B cell (primary cell): ENCODE results near the gene NUDT14. TPM values are rescaled to one million over a fixed set of nuclear protein-coding genes. Genes with fewer than 3 reads are reported as not detected.

Experiments
- ATAC-seq: fragments of 200-7000 bp; cut with Tn5 transposase; one replicate; pipeline ENCODE4 v1.10.0; 2021; ENCODE audit warnings: low read depth, mild to moderate bottlenecking, moderate number of reproducible peaks, moderate library complexity
- CTCF ChIA-PET: fragments of 350-600 bp; sonication (Branson Sonifier 250); formaldehyde crosslinking; loops from one replicate; lab custom pipeline; 2021; ENCODE audit warnings: antibody characterized with exemption, inconsistent platforms; lab: Charles Lee
- POLR2A ChIA-PET: fragments of 350-600 bp; sonication (Branson Sonifier 250); formaldehyde crosslinking; loops from one replicate; lab custom pipeline; 2021; ENCODE audit warnings: antibody characterized with exemption; lab: Charles Lee
- DNase-seq: peaks from one replicate; pipeline ENCODE4 v3.0.0; 2013
- H2AFZ ChIP-seq: 2 replicates; pipeline ENCODE4 v1.6.1; 2012; ENCODE audit warnings: mild to moderate bottlenecking, low read depth, low read length; ENCODE audit not compliant: insufficient read depth, poor library complexity, severe bottlenecking
- H3K27ac ChIP-seq, 2 donors: 1 replicate in 1 of 2; 2 replicates in 1 of 2; pipeline ENCODE4 v1.5.1; 2012 to 2013; ENCODE audit warnings: low read length in 2 of 2, mild to moderate bottlenecking in 2 of 2, moderate library complexity in 1 of 2
- H3K27me3 ChIP-seq, 4 experiments: fragments of 200-600 bp in 1 of 4; sonication (generic) in 1 of 4; replicated peaks in 1 of 4; 1 replicate in 2 of 4; 2 replicates in 2 of 4; pipeline versions ENCODE4 v1.6.1 to v1.7.0; 2013 to 2016; ENCODE audit warnings: low read length in 3 of 4, mild to moderate bottlenecking in 2 of 4, mixed read lengths in 1 of 4, moderate library complexity in 1 of 4; ENCODE audit not compliant: insufficient read depth in 4 of 4, control insufficient read depth in 3 of 4; ENCODE audit errors: control extremely low read depth in 1 of 4
- H3K36me3 ChIP-seq, 2 experiments: replicated peaks in 1 of 2; 1 replicate in 1 of 2; 2 replicates in 1 of 2; pipeline versions ENCODE4 v1.6.1 to v1.7.1; 2013; ENCODE audit warnings: low read length in 1 of 2; ENCODE audit not compliant: insufficient read depth in 2 of 2, control insufficient read depth in 1 of 2; ENCODE audit errors: control extremely low read depth in 1 of 2, extremely low read depth in 1 of 2
- H3K4me1 ChIP-seq, 2 donors: fragments of 200-600 bp in 1 of 2; sonication (generic) in 1 of 2; 1 replicate in 1 of 2; 2 replicates in 1 of 2; pipeline versions ENCODE4 v1.5.1 to v1.6.1; 2013 to 2017; ENCODE audit warnings: low read length in 2 of 2; ENCODE audit not compliant: control insufficient read depth in 2 of 2, insufficient read depth in 2 of 2
- H3K4me2 ChIP-seq: replicated peaks from 2 replicates; pipeline ENCODE3; 2012; ENCODE audit warnings: mild to moderate bottlenecking, low read depth, low read length; ENCODE audit not compliant: poor library complexity, severe bottlenecking
- H3K4me3 ChIP-seq, 5 experiments: fragments of 200-600 bp in 1 of 5; sonication (generic) in 1 of 5; 1 replicate in 3 of 5; 2 replicates in 2 of 5; pipeline versions ENCODE4 v1.5.1 to v1.7.0; 2011 to 2016; ENCODE audit warnings: low read length in 4 of 5, mild to moderate bottlenecking in 4 of 5, low read depth in 2 of 5, control low read depth in 1 of 5, moderate library complexity in 1 of 5; ENCODE audit not compliant: insufficient read depth in 1 of 5; ENCODE audit errors: control extremely low read depth in 1 of 5, extremely low read depth in 1 of 5
- H3K79me2 ChIP-seq: fragments of 200-600 bp; sonication (generic); one replicate; pipeline ENCODE4 v1.6.0; 2016; ENCODE audit warnings: low read length; ENCODE audit not compliant: control insufficient read depth, insufficient read depth
- H3K9ac ChIP-seq: fragments of 200-600 bp; sonication (generic); 2 replicates; pipeline ENCODE4 v1.6.1; 2017; ENCODE audit warnings: mild to moderate bottlenecking, low read length, moderate library complexity
- H3K9me3 ChIP-seq, 3 donors: one replicate each; pipeline versions ENCODE4 v1.6.1 to v1.7.1; 2013; ENCODE audit warnings: low read length in 2 of 3; ENCODE audit not compliant: control insufficient read depth in 2 of 3, insufficient read depth in 1 of 3; ENCODE audit errors: control extremely low read depth in 1 of 3
- H4K20me1 ChIP-seq: 2 replicates; pipeline ENCODE4 v1.6.0; 2012; ENCODE audit warnings: mild to moderate bottlenecking, low read length; ENCODE audit not compliant: insufficient read depth, control insufficient read depth, poor library complexity, severe bottlenecking
- H3K27ac Mint-ChIP-seq: one replicate; pipeline ENCODE4 v1.8.0; 2021; ENCODE audit warnings: mixed read lengths
- H3K27me3 Mint-ChIP-seq: one replicate; pipeline ENCODE4 v1.8.0; 2021; ENCODE audit warnings: mixed read lengths
- H3K4me1 Mint-ChIP-seq: one replicate; pipeline ENCODE4 v1.8.0; 2021; ENCODE audit warnings: mixed read lengths
- H3K4me3 Mint-ChIP-seq: one replicate; pipeline ENCODE4 v1.8.0; 2021; ENCODE audit warnings: mixed read lengths
- H3K9me3 Mint-ChIP-seq: one replicate; pipeline ENCODE4 v1.8.0; 2022; ENCODE audit warnings: mixed read lengths; ENCODE audit not compliant: insufficient read depth
- EZH2 ChIP-seq: IDR thresholded peaks from 2 replicates; pipeline ENCODE4 v1.6.1; 2012; ENCODE audit warnings: borderline replicate concordance, low read depth, mild to moderate bottlenecking, moderate library complexity, low read length; ENCODE audit not compliant: insufficient read depth, poor library complexity, severe bottlenecking
- WGBS: methylation state at CpG from one replicate; pipeline ENCODE4 v1.1.5; 2013; ENCODE audit warnings: missing lambda C conversion rate; ENCODE audit not compliant: insufficient coverage; 5-methylcytosine and 5-hydroxymethylcytosine counted together
- intact Hi-C: fragments of 100-400 bp; cut with micrococcal nuclease; formaldehyde crosslinking; loops from one replicate; pipeline ENCODE4 v1.10.0; 2022
- polyA plus RNA-seq: library from polyadenylated mRNA; depleted of rRNA; stranded (reverse); fragments of >200 nt; gene quantifications from 2 replicates; pipeline ENCODE4 v1.2.3, GENCODE V29; 2012
- total RNA-seq, 2 donors: library from RNA; stranded (reverse); fragments of 120-200 nt in 1 of 2; gene quantifications; 1 replicate in 1 of 2; 2 replicates in 1 of 2; pipeline versions ENCODE4 v1.2.3 to v1.2.4, GENCODE V29; 2013 to 2022
- TF ChIP-seq, protein P1 (sequence below): fragments of 200-600 bp; IDR thresholded peaks from one replicate; pipeline ENCODE4 v1.8.0; 2022; ENCODE audit warnings: antibody characterized with exemption, mild to moderate bottlenecking

The NUDT14 gene
- total and polyA plus RNA-seq, 2 donors (not counting 1 experiment from before 2014, with no cell fraction given): 17.4 to 31.6 TPM

DNA sequence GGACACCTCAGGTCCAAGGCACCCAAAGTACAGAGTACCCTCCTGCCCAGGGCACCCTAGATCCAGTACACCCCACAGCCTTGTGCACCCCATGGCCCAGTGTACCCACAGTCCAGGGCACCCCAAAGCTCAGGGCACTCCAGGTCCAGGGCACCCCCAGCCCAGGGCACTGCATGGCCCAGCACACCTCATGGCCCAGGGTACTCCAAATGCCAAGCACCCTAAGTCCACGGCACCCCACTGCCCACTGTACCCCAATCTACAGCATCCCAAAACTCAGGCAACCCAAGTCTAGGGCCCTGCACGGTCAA lies 18.5 kb downstream of the NUDT14 start:
- peaks cover 0 to under 1% (median 0%) of the 10 kb centered on the region in 3 donors for H3K9me3 ChIP-seq
- Mint-ChIP-seq H3K4me1 (peaks cover 12% of the 10 kb centered on the region), H3K4me3 (no peak overlapping the region), H3K27me3 (peaks cover 7% of the 10 kb centered on the region), H3K9me3 (no peaks in the 10 kb centered on the region), H3K27ac (no peak overlapping the region)
- H2AFZ ChIP-seq: no peak overlapping the region
- H3K27me3 ChIP-seq: peaks cover 0 to 18% (median 6%) of the 10 kb centered on the region in 4 experiments
- DNase-seq (no peak), ATAC-seq (no peak)
- no peak for TF ChIP-seq EZH2
- TF ChIP-seq, protein P1, sequence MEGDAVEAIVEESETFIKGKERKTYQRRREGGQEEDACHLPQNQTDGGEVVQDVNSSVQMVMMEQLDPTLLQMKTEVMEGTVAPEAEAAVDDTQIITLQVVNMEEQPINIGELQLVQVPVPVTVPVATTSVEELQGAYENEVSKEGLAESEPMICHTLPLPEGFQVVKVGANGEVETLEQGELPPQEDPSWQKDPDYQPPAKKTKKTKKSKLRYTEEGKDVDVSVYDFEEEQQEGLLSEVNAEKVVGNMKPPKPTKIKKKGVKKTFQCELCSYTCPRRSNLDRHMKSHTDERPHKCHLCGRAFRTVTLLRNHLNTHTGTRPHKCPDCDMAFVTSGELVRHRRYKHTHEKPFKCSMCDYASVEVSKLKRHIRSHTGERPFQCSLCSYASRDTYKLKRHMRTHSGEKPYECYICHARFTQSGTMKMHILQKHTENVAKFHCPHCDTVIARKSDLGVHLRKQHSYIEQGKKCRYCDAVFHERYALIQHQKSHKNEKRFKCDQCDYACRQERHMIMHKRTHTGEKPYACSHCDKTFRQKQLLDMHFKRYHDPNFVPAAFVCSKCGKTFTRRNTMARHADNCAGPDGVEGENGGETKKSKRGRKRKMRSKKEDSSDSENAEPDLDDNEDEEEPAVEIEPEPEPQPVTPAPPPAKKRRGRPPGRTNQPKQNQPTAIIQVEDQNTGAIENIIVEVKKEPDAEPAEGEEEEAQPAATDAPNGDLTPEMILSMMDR: no peak
- H3K27ac ChIP-seq: no peak overlapping the region
- H3K36me3 ChIP-seq: no peaks in the 10 kb centered on the region
- peaks cover 4 to 10% of the 10 kb centered on the region in 2 donors for H3K4me1 ChIP-seq
- 97% methylated on average over 2 of the region's 2 CpGs for WGBS
- no peaks in the 10 kb centered on the region for H4K20me1 ChIP-seq
- H3K4me2 ChIP-seq: no peak overlapping the region
- H3K9ac ChIP-seq: no peak overlapping the region
- ChIA-PET CTCF (no interaction called here), POLR2A (no interaction called here)
- no peak overlapping the region for H3K4me3 ChIP-seq
- intact Hi-C loops: no loop called here
- H3K79me2 ChIP-seq: no peaks in the 10 kb centered on the region

DNA sequence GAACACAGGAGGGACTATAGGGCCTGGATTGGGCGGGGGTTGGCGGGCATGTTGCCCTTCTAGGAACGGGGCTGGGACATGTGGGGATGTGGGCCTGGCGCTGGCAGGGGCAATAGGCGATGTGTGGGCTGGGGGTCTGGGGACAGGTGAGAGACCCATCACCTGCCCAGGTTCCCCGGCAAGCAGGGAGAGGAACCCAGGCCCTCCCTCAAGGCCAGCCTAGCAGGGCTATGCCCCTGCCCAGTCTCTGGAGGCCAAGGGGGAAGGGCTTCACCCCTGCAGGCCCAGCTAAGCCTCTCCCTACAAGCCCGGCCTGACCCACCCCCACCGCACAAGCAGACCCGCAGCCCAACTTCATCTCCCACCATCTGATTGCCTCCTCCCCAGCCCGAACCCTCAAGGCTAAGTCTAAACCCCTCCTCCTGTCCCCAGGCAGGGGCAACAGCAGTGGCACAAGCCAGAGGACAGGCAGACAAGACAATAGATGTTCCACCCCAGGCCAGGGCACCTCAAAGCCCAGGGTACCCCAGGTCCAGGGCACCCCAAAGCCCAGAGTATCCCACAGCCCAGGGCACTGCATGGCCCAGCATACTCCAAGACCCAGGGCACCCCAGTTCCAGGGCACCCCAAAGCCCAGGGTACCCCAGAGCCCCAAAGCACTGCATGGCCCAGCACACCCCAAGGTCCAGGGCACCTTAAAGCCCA lies 19.0 kb downstream of the NUDT14 start:
- no peak for ATAC-seq
- Mint-ChIP-seq H3K9me3 (no peaks in the 10 kb centered on the region), H3K4me1 (peaks cover 12% of the 10 kb centered on the region), H3K27me3 (peaks cover 11% of the 10 kb centered on the region), H3K27ac (no peak overlapping the region), H3K4me3 (no peak overlapping the region)
- no peak overlapping the region for H2AFZ ChIP-seq
- no peak overlapping the region for H3K4me2 ChIP-seq
- no peak overlapping the region for H3K9ac ChIP-seq
- no peaks in the 10 kb centered on the region for H4K20me1 ChIP-seq
- no peaks in the 10 kb centered on the region for H3K79me2 ChIP-seq
- WGBS: 83% methylated on average over 5 of the region's 10 CpGs
- H3K9me3 ChIP-seq: peaks cover 0 to 6% (median 0%) of the 10 kb centered on the region in 3 donors
- no peak for DNase-seq
- peaks cover 3 to 10% of the 10 kb centered on the region in 2 donors for H3K4me1 ChIP-seq
- peaks cover 0 to 17% (median 6%) of the 10 kb centered on the region in 4 experiments for H3K27me3 ChIP-seq
- H3K4me3 ChIP-seq: no peak overlapping the region
- ChIA-PET CTCF (no interaction called here), POLR2A (no interaction called here)
- no peak overlapping the region for H3K27ac ChIP-seq
- TF ChIP-seq, protein P1: no peak
- TF ChIP-seq EZH2: no peak
- no peaks in the 10 kb centered on the region for H3K36me3 ChIP-seq
- intact Hi-C loops: no loop called here
